Measurements from ENCODE around the gene MACROD2. TPM values are rescaled to one million over a fixed set of nuclear protein-coding genes. Genes with fewer than 3 reads are reported as not detected.

MACROD2 gene
- total RNA-seq, 2 donors from 2014 or later: 0.95 to 4.2 TPM

DNA sequence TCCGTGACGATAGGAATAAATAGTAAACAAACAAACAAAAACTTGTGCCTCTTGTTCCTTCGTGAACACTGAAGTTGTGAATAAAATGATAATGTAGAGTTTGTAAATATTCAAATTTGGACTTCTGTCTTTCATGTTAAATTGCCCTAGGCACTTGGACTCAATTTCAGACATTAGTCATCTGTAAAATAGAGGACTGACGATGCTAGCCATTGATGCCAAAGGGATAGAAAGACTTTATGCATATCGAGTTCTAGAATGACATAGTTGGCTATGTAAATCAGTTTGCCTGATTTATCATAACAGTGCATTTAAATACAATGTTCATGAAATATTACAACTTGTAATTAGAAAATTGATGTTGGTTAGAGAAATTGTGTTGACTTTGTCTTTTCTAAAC is 388.0 kb downstream of the MACROD2 start:
- H3K4me3 ChIP-seq: no peak overlapping the region
- no peaks in the 10 kb centered on the region for H3K4me1 ChIP-seq (ENCODE audit: control insufficient read depth in 1 of 2, low read depth in 2 of 2)
- DNase-seq (ENCODE audit: low spot score): no peak
- TF ChIP-seq, protein P1, sequence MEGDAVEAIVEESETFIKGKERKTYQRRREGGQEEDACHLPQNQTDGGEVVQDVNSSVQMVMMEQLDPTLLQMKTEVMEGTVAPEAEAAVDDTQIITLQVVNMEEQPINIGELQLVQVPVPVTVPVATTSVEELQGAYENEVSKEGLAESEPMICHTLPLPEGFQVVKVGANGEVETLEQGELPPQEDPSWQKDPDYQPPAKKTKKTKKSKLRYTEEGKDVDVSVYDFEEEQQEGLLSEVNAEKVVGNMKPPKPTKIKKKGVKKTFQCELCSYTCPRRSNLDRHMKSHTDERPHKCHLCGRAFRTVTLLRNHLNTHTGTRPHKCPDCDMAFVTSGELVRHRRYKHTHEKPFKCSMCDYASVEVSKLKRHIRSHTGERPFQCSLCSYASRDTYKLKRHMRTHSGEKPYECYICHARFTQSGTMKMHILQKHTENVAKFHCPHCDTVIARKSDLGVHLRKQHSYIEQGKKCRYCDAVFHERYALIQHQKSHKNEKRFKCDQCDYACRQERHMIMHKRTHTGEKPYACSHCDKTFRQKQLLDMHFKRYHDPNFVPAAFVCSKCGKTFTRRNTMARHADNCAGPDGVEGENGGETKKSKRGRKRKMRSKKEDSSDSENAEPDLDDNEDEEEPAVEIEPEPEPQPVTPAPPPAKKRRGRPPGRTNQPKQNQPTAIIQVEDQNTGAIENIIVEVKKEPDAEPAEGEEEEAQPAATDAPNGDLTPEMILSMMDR (IDR thresholded peaks at IDR 0.05): no peak
- H3K9me3 ChIP-seq: no peaks in the 10 kb centered on the region
- H3K27me3 ChIP-seq (replicated peaks; ENCODE audit: insufficient read depth): no peaks in the 10 kb centered on the region
- no peak overlapping the region for H3K27ac ChIP-seq
- H3K36me3 ChIP-seq: no peaks in the 10 kb centered on the region
- no peak for ATAC-seq (ENCODE audit: insufficient number of reproducible peaks, low FRiP score, low read depth)

DNA sequence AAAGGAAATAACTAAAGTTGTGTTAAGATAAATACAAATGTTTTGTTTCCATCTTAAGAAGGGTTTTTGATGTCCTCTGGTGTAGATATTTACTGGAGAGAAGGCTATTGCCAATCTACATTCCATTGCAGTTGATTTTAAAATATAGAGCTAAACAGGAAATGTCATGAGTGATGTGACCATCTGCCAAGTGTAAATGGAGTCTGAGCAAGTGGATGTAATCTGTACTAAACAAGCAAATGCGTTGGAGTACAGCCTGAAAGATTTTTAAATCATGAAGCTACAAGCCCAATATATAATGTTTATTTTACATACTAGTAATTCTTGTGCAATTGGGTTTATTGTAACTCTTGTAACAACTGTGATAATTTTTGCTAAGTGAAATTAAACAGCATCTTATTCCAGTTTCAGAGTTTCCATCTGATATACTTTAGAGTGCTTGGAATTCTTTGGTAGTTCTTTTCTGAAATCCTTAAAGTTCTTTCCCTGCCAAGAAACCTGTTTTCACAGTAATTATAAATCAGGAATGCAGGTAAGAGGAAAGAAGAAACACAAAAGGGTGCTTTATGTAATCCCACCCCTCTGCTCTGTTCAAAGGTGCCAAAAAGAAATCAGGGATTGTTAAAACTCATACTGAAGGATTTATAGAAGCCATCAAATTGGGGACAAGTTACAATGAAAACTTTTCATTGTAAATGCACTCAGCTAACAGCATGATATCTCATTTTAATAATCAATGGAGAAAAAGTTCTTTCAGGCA is 389.3 kb downstream of the MACROD2 start:
- TF ChIP-seq, protein P1 (IDR thresholded peaks at IDR 0.05): no peak
- DNase-seq (ENCODE audit: low spot score): no peak
- Histone ChIP-seq H3K27ac (no peak overlapping the region), H3K36me3 (no peaks in the 10 kb centered on the region), H3K4me1 (ENCODE audit: control insufficient read depth in 1 of 2, low read depth in 2 of 2) (no peaks in the 10 kb centered on the region), H3K4me3 (no peak overlapping the region), H3K9me3 (no peaks in the 10 kb centered on the region), H3K27me3 (replicated peaks; ENCODE audit: insufficient read depth) (no peaks in the 10 kb centered on the region)
- no peak for ATAC-seq (ENCODE audit: insufficient number of reproducible peaks, low FRiP score, low read depth)

DNA sequence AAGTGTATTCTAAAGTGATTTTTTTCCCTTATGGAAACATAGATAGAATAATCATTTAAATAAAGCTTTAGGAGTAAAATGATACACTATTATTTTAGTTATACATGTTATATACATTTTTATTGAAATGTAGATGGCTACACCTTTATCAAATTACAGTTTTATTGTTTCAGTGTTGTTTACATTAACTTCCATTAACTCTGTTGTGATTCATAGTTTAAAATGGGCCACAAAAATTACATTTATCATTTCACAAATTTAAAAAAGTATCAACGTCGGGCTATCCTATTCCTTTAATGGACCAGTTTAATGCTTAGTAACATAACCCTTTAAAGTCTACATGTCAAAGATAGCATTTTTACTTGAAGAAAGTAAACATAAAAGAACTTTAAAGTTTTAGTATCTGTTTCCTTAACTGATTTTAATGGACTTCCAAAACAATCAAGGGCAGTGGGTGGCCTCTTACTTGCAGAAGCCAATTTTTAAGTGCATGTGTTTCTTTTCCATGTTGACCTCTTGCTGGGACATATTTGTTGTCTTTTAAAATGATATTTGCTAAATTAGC is 389.9 kb downstream of the MACROD2 start:
- Histone ChIP-seq H3K27me3 (replicated peaks; ENCODE audit: insufficient read depth) (no peaks in the 10 kb centered on the region), H3K36me3 (no peaks in the 10 kb centered on the region), H3K4me3 (no peak overlapping the region), H3K27ac (no peak overlapping the region), H3K4me1 (ENCODE audit: control insufficient read depth in 1 of 2, low read depth in 2 of 2) (no peaks in the 10 kb centered on the region), H3K9me3 (no peaks in the 10 kb centered on the region)
- DNase-seq (ENCODE audit: low spot score) (no peak), ATAC-seq (ENCODE audit: insufficient number of reproducible peaks, low FRiP score, low read depth) (no peak)
- TF ChIP-seq, protein P1 (IDR thresholded peaks at IDR 0.05): no peak

DNA sequence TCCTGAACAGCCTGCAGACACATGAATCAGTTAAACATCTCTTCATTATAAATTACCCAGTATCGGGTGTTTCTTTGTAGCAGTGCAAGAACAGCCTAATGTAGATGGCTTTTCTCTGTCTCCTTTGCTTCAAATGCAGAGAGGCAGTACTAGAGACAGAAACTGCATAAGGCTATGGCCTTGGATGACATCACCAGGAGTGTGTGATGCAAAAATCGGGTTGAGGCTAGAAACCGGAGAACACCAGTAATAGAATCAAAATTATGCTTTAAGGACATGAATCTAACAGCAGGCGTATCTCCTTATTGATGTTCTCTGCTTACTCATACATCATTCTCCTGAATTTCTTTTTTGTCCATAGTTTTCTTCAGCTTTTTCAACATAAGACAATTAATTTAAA is 391.4 kb downstream of the MACROD2 start:
- Histone ChIP-seq H3K4me1 (ENCODE audit: control insufficient read depth in 1 of 2, low read depth in 2 of 2) (no peaks in the 10 kb centered on the region), H3K27ac (no peak overlapping the region), H3K4me3 (no peak overlapping the region), H3K9me3 (no peaks in the 10 kb centered on the region), H3K27me3 (replicated peaks; ENCODE audit: insufficient read depth) (no peaks in the 10 kb centered on the region), H3K36me3 (no peaks in the 10 kb centered on the region)
- no peak for ATAC-seq (ENCODE audit: insufficient number of reproducible peaks, low FRiP score, low read depth)
- DNase-seq (ENCODE audit: low spot score): no peak
- TF ChIP-seq, protein P1 (IDR thresholded peaks at IDR 0.05): no peak

DNA sequence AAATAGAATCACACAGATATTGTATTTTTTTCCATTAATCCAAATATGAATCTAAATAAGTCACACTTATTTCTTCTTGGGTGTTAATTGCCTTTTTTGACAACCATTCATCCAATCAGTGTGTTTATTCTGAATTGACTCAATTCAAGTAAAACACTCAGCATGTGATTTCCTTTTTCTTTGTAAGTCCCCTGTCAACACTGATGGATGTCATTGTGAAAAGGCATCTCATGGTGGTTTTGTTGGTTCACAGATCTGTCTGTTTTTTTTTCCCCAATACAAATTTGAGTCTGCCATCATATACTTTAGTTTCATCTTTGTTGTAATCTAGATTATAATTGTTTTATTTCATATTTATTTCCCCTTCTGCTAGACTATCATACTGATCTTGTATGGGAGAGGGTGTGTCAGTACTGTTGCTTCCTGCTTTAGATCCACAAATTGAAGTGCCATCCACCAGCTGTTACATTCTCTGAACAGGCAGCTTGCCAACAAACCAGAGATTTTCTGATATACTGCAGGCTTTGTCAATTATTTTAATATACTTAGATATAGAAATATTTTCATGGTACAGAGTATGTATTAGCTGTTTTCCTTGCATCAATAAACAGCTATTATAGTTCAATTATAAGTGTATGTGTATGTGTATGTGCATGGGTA is 406.3 kb downstream of the MACROD2 start:
- TF ChIP-seq, protein P1 (IDR thresholded peaks at IDR 0.05): no peak
- no peaks in the 10 kb centered on the region for H3K27me3 ChIP-seq (replicated peaks; ENCODE audit: insufficient read depth)
- no peak for DNase-seq (ENCODE audit: low spot score)
- ATAC-seq (ENCODE audit: insufficient number of reproducible peaks, low FRiP score, low read depth): no peak
- no peak overlapping the region for H3K4me3 ChIP-seq
- no peaks in the 10 kb centered on the region for H3K9me3 ChIP-seq
- H3K36me3 ChIP-seq: no peaks in the 10 kb centered on the region
- no peak overlapping the region for H3K27ac ChIP-seq
- H3K4me1 ChIP-seq (ENCODE audit: control insufficient read depth in 1 of 2, low read depth in 2 of 2): no peaks in the 10 kb centered on the region
